HG03342 (cell line): Measurements from ENCODE around the gene TUBB4B.
A peak's percentile ranks its signal among the peaks of the same experiment; 100 is the strongest.

Source experiments
- ATAC-seq: cut with Tn5 transposase; IDR thresholded peaks from one replicate; pipeline ENCODE4 v1.9.1; 2021; ENCODE audit warnings: mild to moderate bottlenecking, moderate library complexity; ENCODE audit not compliant: unreplicated experiment

The TUBB4B gene

GRCh38 chr9:137267933-137268355 lies 26.9 kb downstream of the TUBB4B start:
- ATAC-seq: no peak

GRCh38 chr9:137268538-137269201 lies 27.6 kb downstream of the TUBB4B start:
- no peak for ATAC-seq

DNA sequence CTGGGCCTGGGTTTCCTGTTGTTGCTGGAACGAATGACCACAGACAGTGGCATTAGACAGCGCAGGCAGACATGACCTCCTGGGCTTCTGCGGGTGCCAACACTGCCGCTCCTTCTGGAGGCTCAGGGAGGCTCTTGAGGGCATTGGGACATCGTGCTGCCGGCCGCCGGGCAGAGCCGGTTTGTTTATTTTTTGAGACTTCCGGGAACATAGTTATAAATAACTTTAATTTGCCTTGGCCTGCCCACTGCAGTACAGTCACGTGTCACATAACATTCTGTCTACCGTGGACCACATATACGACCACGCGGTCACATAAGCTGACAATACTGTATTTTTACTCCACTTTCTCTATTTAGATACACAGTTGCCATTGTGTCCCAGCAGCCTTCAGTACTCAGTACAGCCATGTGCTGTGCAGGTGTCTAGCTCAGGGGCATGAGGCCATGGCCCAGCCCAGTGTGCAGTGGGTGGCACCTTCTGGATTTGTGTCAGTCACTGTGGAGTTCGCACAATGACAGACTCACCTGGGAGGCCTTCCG lies 28.2 kb downstream of the TUBB4B start:
- no peak for ATAC-seq

GRCh38 chr9:137270929-137271695 lies 30.0 kb downstream of the TUBB4B start:
- no peak for ATAC-seq

DNA sequence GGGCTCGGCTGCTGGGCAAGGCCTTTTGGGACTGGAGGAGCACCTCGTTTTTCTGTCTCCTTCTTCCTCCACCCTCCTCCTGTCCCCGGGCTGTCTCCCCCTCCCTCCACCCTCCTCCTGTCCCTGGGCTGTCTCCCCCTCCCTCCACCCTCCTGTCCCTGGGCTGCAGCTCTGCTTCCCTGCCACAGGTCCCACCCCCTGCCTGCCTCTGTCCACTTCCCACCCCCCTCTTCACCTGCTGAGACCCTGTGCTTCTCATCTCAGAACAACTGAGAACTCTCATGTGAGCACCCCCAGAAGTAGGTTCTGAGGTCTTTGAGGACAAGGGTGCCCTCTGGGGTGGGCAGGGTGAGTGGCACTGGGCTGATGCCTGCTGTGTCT lies 30.6 kb downstream of the TUBB4B start:
- no peak for ATAC-seq

DNA sequence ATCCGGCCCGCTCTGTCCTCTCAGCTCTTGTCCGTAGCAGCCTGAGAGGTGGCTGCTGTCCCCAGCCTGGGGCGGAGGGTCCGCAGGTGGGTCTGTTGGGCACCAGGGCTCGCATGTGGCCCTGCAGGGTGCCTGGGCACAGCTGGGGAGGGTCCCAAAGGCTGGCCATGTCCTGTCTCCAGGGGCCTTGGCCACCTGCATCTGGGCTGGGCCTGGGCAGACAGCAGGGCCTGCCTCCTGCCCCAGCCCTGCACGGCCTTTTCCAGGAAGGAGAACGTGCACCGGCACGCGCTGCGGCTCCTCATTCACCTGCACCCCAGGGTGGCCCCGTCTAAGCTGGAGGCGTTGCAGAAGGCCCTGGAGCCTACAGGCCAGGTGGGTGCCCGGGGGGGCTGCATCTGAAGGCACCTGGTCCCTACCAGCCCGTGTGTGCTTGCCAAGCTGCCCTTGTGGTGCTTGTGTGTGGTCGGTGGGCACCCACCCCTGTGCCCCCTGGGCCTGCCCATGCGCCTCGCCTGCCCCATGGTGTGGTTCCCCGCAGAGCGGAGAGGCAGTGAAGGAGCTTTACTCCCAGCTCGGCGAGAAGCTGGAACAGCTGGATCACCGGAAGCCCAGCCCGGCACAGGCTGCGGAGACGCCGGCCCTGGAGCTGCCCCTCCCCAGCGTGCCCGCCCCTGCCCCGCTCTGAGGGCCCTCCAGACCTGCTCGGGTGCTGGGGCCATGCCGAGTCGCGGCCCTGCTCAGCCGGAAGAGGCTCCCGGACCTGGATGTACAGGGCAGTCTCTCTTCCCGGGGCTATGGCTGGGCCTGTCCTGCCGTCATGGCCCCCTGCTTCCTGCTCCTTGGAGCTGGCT lies 31.4 kb downstream of the TUBB4B start:
- no peak for ATAC-seq

DNA sequence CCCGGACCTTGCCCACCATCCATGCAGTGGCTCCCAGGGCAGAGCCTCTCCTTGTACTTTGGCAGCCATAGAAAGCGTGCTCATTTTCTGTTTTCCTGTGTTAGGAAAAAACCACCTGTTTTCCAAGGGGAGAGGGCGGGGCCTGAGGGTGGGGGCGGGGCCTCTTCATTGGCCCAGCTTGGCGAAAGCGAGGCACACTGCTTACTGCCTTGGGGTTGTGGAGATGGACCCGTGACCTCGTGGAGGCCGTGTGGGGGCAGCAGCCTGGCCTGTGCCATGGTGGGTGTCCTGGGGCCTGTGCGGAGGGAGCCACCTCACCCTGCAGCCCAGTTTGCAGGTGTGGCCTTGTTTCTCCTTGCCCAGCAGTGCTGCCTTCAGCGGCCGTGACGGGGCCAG lies 32.0 kb downstream of the TUBB4B start:
- no peak for ATAC-seq

DNA sequence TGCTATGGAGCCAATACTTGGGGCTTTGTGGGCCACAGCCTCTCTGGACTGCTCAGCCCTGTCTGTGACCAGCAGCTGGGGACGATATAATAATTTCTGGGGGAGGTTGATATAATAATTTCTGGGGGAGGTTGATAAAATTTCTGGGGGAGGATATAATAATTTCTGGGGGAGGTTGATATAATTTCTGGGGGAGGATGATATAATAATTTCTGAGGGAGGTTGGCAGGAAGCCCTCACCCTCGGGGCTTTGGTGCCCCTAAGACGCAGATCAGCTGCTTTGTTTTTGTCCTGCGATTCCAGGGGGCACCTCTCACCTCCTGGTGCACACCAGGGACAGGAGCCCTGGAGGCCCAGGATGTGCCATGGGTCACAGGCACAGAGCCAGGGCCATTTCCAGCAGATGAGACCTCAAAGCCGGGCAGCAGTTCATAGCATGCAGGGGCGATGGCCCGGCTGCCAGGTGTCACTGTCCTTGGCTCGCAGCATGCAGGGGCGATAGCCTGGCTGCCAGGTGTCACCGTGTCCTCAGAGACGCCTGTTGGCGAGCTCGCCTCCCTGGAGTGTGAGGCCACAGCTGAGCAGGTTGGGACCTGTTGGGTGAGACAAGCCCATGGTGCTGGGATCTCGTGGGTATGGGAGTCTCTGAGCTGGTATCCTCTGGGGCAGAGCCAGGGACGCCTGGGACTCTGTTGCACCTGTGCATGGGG lies 32.7 kb downstream of the TUBB4B start:
- ATAC-seq: no peak

DNA sequence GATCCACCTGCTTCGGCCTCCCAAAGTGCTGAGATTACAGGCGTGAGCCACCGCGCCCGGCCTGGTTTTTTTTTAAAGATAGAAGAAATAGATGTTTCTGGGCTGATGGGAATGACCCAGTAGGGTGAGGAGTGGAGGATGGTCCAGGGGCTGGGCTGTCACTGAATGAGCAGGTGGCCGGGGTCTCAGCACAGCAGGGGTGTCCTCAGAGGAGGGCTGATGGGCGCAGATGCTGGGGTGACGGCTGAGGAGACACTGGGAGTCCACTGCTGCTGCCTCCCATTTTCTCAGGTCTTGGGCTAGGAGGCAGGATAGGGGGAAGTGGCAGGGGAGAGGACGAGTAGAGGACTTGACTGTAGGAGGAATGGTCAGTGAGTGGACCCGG lies 34.1 kb downstream of the TUBB4B start:
- no peak for ATAC-seq

GRCh38 chr9:137275588-137276472 lies 34.7 kb downstream of the TUBB4B start:
- no peak for ATAC-seq

GRCh38 chr9:137276473-137277328 lies 35.6 kb downstream of the TUBB4B start:
- no peak for ATAC-seq

GRCh38 chr9:137277329-137278041 lies 36.4 kb downstream of the TUBB4B start, which contains the start of gene TOR4A:
TSS of gene TOR4A (plus strand) at chr9:137277726. CDS start at chr9:137278690, 964 bp downstream.
- ATAC-seq: peak; percentile 56

GRCh38 chr9:137278061-137278701 lies 37.1 kb downstream of the TUBB4B start:
- ATAC-seq: no peak

- no peak for ATAC-seq
Measured at GRCh38 chr9:137278721-137279711, 37.9 kb downstream of the TUBB4B start.

- no peak for ATAC-seq
Measured at GRCh38 chr9:137279741-137280473, 38.8 kb downstream of the TUBB4B start.
